Gastroesophageal sphincter (tissue), 4 donors: ENCODE measurements around the gene CDH13. TPM values are rescaled to one million over a fixed set of nuclear protein-coding genes. Genes with fewer than 3 reads are reported as not detected.

Source experiments
- ATAC-seq: fragments of 150-250 bp; one replicate; pipeline ENCODE4 v1.9.1; 2016; ENCODE audit warnings: mild to moderate bottlenecking, moderate library complexity
- H3K27ac ChIP-seq, 4 donors: fragments of 200-600 bp; sonication (generic) in 3 of 4; 1 replicate in 3 of 4; 2 replicates in 1 of 4; pipeline ENCODE4 v1.5.1; 2016 to 2019
- H3K27me3 ChIP-seq: fragments of 200-600 bp; sonication (generic); one replicate; pipeline ENCODE4 v1.5.1; 2019
- H3K36me3 ChIP-seq, 2 donors: fragments of 200-600 bp; sonication (generic); one replicate each; pipeline ENCODE4 v1.5.1; 2019; ENCODE audit warnings: control low read depth in 1 of 2
- H3K4me1 ChIP-seq, 3 donors: fragments of 200-600 bp; sonication (generic); 1 replicate in 2 of 3; 2 replicates in 1 of 3; pipeline ENCODE4 v1.5.1; 2016 to 2019; ENCODE audit warnings: control low read depth in 2 of 3
- H3K4me3 ChIP-seq, 2 donors: fragments of 200-600 bp; sonication (generic); one replicate each; pipeline ENCODE4 v1.5.1; 2019; ENCODE audit warnings: mild to moderate bottlenecking in 1 of 2, moderate library complexity in 1 of 2
- H3K9me3 ChIP-seq, 3 donors: fragments of 200-600 bp; sonication (generic); one replicate each; pipeline ENCODE4 v1.5.1; 2017 to 2019; ENCODE audit warnings: control low read depth in 2 of 3
- EP300 ChIP-seq: sonication (generic); formaldehyde crosslinking; IDR thresholded peaks from one replicate; pipeline ENCODE4 v1.6.1; 2017; ENCODE audit warnings: antibody characterized with exemption, mild to moderate bottlenecking
- POLR2A ChIP-seq, 2 donors: fragments of 450-650 bp; IDR thresholded peaks; one replicate each; pipeline ENCODE4 v1.6.1; 2017; ENCODE audit warnings: antibody characterized with exemption in 2 of 2, mild to moderate bottlenecking in 2 of 2, moderate library complexity in 1 of 2
- POLR2AphosphoS5 ChIP-seq: sonication (generic); formaldehyde crosslinking; IDR thresholded peaks from one replicate; pipeline ENCODE4 v1.6.1; 2017; ENCODE audit warnings: antibody characterized with exemption
- WGBS, 2 donors: methylation state at CpG; one replicate each; pipeline ENCODE4 v1.1.5; 2018; ENCODE audit warnings: low coverage in 1 of 2; 5-methylcytosine and 5-hydroxymethylcytosine counted together
- total RNA-seq, 4 donors: library from RNA; depleted of rRNA; stranded (reverse); fragments of >200 nt; gene quantifications; one replicate each; pipeline ENCODE4 v1.1.0, GENCODE V29; 2016
- TF ChIP-seq, protein P1 (sequence below), 4 experiments: fragments of 200-600 bp in 2 of 4; fragments of 450-650 bp in 2 of 4; sonication (generic) in 1 of 4; IDR thresholded peaks; one replicate each; pipeline ENCODE4 v1.5.1; 2017 to 2019; ENCODE audit warnings: antibody characterized with exemption in 4 of 4, mild to moderate bottlenecking in 2 of 4, moderate library complexity in 2 of 4

Gene CDH13
- total RNA-seq, 4 donors from 2014 or later: 4.2 to 22.3 (median 11.4) TPM

DNA sequence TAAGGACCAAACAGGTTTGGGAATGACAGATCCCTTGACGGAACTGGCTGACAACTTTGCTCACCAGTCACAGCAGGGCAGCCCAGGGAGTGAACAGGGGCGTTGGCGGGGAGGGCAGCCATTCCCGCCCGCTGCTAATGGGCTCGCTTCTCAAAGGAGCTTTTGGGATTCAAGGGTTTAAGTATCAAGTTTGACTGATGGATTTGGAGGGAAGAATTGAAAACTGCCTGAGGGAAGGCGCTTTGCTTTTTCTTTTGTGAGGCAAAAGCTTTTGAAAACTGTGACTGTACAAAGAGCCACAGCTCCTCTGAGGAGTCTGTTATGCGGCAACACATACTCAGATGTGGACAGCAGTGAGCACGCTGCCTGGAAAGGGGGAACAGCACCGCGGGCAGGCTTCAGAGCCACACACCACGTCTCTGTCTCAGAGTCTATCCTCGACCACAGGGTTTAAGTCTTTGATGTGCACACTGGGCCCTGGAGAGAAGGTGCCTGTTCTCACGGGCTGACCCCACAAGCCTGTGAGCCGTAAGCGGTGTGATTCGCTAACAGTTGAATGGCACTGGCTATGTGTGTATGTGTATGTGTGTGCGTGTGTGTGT is 1101.1 kb downstream of the CDH13 start:
- TF ChIP-seq, protein P1, sequence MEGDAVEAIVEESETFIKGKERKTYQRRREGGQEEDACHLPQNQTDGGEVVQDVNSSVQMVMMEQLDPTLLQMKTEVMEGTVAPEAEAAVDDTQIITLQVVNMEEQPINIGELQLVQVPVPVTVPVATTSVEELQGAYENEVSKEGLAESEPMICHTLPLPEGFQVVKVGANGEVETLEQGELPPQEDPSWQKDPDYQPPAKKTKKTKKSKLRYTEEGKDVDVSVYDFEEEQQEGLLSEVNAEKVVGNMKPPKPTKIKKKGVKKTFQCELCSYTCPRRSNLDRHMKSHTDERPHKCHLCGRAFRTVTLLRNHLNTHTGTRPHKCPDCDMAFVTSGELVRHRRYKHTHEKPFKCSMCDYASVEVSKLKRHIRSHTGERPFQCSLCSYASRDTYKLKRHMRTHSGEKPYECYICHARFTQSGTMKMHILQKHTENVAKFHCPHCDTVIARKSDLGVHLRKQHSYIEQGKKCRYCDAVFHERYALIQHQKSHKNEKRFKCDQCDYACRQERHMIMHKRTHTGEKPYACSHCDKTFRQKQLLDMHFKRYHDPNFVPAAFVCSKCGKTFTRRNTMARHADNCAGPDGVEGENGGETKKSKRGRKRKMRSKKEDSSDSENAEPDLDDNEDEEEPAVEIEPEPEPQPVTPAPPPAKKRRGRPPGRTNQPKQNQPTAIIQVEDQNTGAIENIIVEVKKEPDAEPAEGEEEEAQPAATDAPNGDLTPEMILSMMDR (IDR thresholded peaks at IDR 0.05): no peak
- TF ChIP-seq POLR2AphosphoS5 (no peak), EP300 (no peak), POLR2A (IDR thresholded peaks at IDR 0.05) (no peak)
- Histone ChIP-seq H3K36me3 (no peaks in the 10 kb centered on the region), H3K4me1 (no peaks in the 10 kb centered on the region), H3K27ac (no peak overlapping the region), H3K27me3 (peaks cover 4% of the 10 kb centered on the region), H3K9me3 (no peaks in the 10 kb centered on the region), H3K4me3 (no peak overlapping the region)
- WGBS, 2 donors: 72 to 82% methylated on average over 6 of the region's 18 CpGs
- ATAC-seq: no peak

DNA sequence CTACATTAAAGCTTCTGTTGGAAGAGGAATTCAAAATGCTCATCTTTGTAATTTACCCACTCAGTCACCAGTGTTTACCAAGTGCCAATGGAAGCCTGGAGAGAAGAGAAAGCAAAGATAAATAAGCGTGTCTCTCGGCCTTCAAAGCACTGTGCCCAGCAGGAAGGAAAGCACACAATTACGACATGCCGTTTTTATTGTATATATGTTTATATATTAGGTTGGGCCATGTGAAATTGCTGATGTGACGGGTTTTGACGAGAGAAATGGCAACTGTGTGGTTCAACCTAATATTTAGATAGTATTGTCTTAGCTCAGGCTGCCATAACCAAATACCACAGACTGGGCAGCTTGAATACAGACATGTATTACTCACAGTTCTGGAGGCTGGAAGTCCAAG is 1101.7 kb downstream of the CDH13 start:
- no peak overlapping the region for H3K4me3 ChIP-seq
- no peaks in the 10 kb centered on the region for H3K36me3 ChIP-seq
- no peaks in the 10 kb centered on the region for H3K9me3 ChIP-seq
- H3K4me1 ChIP-seq: no peaks in the 10 kb centered on the region
- H3K27ac ChIP-seq: no peak overlapping the region
- H3K27me3 ChIP-seq: peaks cover 7% of the 10 kb centered on the region
- ATAC-seq: no peak
- WGBS, 2 donors: 68 to 77% methylated on average over 6 of the region's 6 CpGs
- no peak for TF ChIP-seq POLR2A (IDR thresholded peaks at IDR 0.05)
- TF ChIP-seq EP300: no peak
- no peak for TF ChIP-seq POLR2AphosphoS5
- TF ChIP-seq, protein P1 (IDR thresholded peaks at IDR 0.05): no peak

DNA sequence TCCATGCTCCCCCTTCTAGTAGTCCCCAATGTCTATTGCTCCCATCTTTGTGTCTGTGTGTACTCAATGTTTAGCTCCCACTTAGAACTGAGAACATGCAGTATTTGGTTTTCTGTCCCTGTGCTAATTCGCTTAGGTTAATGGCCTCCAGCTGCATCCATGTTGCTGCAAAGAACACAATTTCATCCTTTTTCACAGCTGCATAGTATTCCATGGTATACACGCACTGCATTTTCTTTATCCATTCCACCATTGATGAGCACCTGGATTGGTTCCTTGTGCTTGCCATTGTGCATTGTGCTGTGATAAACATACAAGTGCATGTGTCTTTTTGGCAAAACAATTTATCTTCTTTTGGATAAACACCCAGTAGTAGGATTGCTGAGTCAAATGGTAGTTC is 1104.0 kb downstream of the CDH13 start:
- TF ChIP-seq POLR2A (IDR thresholded peaks at IDR 0.05) (no peak), POLR2AphosphoS5 (no peak), EP300 (no peak)
- TF ChIP-seq, protein P1 (IDR thresholded peaks at IDR 0.05): no peak
- no peak overlapping the region for H3K27ac ChIP-seq
- no peaks in the 10 kb centered on the region for H3K4me1 ChIP-seq
- H3K4me3 ChIP-seq: no peak overlapping the region
- H3K36me3 ChIP-seq: no peaks in the 10 kb centered on the region
- WGBS, 2 donors: 31 to 34% methylated on average over 2 of the region's 2 CpGs
- H3K27me3 ChIP-seq: peaks cover 7% of the 10 kb centered on the region
- no peak for ATAC-seq
- no peaks in the 10 kb centered on the region for H3K9me3 ChIP-seq

DNA sequence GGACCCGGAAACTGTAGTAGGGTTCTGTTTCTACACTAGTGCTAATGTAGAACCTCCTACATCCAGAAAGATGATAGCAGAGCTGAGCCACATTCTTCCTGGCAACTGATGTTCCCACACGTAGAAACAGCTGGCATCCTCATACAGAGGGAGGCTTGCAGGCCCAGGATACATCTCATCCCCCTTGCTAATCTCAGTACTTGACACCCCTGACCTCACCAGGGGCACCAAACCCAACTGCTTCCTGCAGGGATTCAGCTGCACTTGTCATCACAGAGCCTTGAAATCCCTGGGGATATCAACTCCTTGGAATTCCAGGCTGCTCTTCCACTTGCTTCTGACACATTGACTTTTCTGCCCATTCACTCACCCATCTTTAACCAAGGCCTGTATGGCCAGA is 1105.8 kb downstream of the CDH13 start:
- Histone ChIP-seq H3K27me3 (peaks cover 7% of the 10 kb centered on the region), H3K4me1 (no peaks in the 10 kb centered on the region), H3K36me3 (no peaks in the 10 kb centered on the region), H3K9me3 (no peaks in the 10 kb centered on the region), H3K4me3 (no peak overlapping the region), H3K27ac (no peak overlapping the region)
- TF ChIP-seq POLR2AphosphoS5: no peak
- no peak for TF ChIP-seq POLR2A (IDR thresholded peaks at IDR 0.05)
- TF ChIP-seq, protein P1 (IDR thresholded peaks at IDR 0.05): no peak
- TF ChIP-seq EP300: no peak
- no peak for ATAC-seq
- 63 to 68% methylated on average over 2 of the region's 2 CpGs for WGBS, 2 donors

DNA sequence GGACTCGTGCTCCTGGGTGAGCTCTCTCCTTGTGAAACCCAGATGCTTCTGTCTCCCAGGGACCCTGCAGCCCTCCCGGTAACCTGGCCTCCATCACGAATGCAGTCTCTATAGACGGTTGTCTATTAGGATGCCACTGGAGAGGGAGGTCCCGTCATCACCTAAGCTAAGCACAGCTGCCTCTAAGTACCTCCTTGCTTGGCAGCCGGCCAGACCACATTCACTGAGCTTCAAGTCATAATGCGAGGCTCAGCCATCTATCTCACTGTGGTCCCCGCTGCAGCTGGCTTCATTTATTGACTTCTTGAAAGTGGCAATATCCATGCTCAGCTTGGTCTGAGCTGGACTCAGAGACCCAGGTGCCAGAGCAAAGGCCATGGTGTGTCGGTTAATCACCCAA is 1106.5 kb downstream of the CDH13 start:
- ATAC-seq: no peak
- Histone ChIP-seq H3K9me3 (no peaks in the 10 kb centered on the region), H3K4me3 (no peak overlapping the region), H3K27me3 (peaks cover 7% of the 10 kb centered on the region), H3K4me1 (no peaks in the 10 kb centered on the region), H3K27ac (no peak overlapping the region), H3K36me3 (no peaks in the 10 kb centered on the region)
- 20 to 62% methylated on average over 3 to 5 of the region's 9 CpGs for whole genome bisulfite sequencing, 2 donors
- TF ChIP-seq, protein P1 (IDR thresholded peaks at IDR 0.05): no peak
- TF ChIP-seq EP300 (no peak), POLR2AphosphoS5 (no peak), POLR2A (IDR thresholded peaks at IDR 0.05) (no peak)
